CD8-positive, alpha-beta memory T cell (primary cell): ENCODE results near the gene POM121. TPM values are rescaled to one million over a fixed set of nuclear protein-coding genes. Genes with fewer than 3 reads are reported as not detected.
"Not testable (repeated sequence)": the region's sequence is repeated elsewhere in the genome, so short reads cannot be mapped to it uniquely, and the experiment has no call there.

ENCODE experiments used
- CTCF ChIA-PET: fragments of 350-600 bp; sonication (Branson Sonifier 250); formaldehyde crosslinking; loops from one replicate; lab custom pipeline; 2021; ENCODE audit warnings: antibody characterized with exemption; lab: Charles Lee
- POLR2A ChIA-PET: fragments of 350-600 bp; sonication (Branson Sonifier 250); formaldehyde crosslinking; loops from one replicate; lab custom pipeline; 2021; ENCODE audit warnings: antibody characterized with exemption; lab: Charles Lee
- DNase-seq, 5 donors: peaks; one replicate each; pipeline versions ENCODE4 v3.0.0 to v3.0.0-alpha.2; 2020 to 2022; ENCODE audit warnings: mixed read lengths in 1 of 5
- H3K27ac ChIP-seq: one replicate; pipeline ENCODE4 v1.7.0; 2013; ENCODE audit warnings: low read depth, mild to moderate bottlenecking, low read length, moderate library complexity
- H3K27me3 ChIP-seq: 2 replicates; pipeline ENCODE4 v1.7.0; 2013; ENCODE audit warnings: low read length, mild to moderate bottlenecking; ENCODE audit not compliant: insufficient read depth, poor library complexity, severe bottlenecking
- H3K36me3 ChIP-seq: 2 replicates; pipeline ENCODE4 v1.7.0; 2013; ENCODE audit warnings: mild to moderate bottlenecking, low read length, moderate library complexity; ENCODE audit not compliant: insufficient read depth
- H3K4me1 ChIP-seq: 2 replicates; pipeline ENCODE4 v1.7.0; 2013; ENCODE audit warnings: mild to moderate bottlenecking, low read length, moderate library complexity; ENCODE audit not compliant: insufficient read depth
- H3K4me3 ChIP-seq: 2 replicates; pipeline ENCODE4 v1.7.0; 2013; ENCODE audit warnings: mild to moderate bottlenecking, low read length
- H3K9me3 ChIP-seq: 2 replicates; pipeline ENCODE4 v1.7.0; 2013; ENCODE audit warnings: mild to moderate bottlenecking, low read length
- H3K27ac Mint-ChIP-seq, 8 donors: one replicate each; pipeline ENCODE4 v1.8.0; 2020 to 2021; ENCODE audit warnings: mixed read lengths in 8 of 8, mild to moderate bottlenecking in 6 of 8, inconsistent platforms in 3 of 8, moderate library complexity in 3 of 8
- H3K27me3 Mint-ChIP-seq, 2 donors: one replicate each; pipeline ENCODE4 v1.8.0; 2020 to 2021; ENCODE audit warnings: mixed read lengths in 2 of 2, mild to moderate bottlenecking in 1 of 2, moderate library complexity in 1 of 2
- H3K36me3 Mint-ChIP-seq, 3 donors: one replicate each; pipeline ENCODE4 v1.8.0; 2020 to 2021; ENCODE audit warnings: mixed read lengths in 3 of 3, inconsistent platforms in 1 of 3, mild to moderate bottlenecking in 1 of 3
- H3K4me1 Mint-ChIP-seq, 3 donors: one replicate each; pipeline ENCODE4 v1.8.0; 2020 to 2021; ENCODE audit warnings: mixed read lengths in 3 of 3, inconsistent platforms in 1 of 3, mild to moderate bottlenecking in 1 of 3
- H3K4me3 Mint-ChIP-seq, 7 donors: one replicate each; pipeline ENCODE4 v1.8.0; 2020 to 2021; ENCODE audit warnings: mixed read lengths in 7 of 7, mild to moderate bottlenecking in 6 of 7, moderate library complexity in 4 of 7, inconsistent platforms in 2 of 7
- H3K9me3 Mint-ChIP-seq, 5 donors: one replicate each; pipeline ENCODE4 v1.8.0; 2020 to 2022; ENCODE audit warnings: mixed read lengths in 5 of 5, mild to moderate bottlenecking in 3 of 5, moderate library complexity in 2 of 5, inconsistent platforms in 1 of 5
- polyA plus RNA-seq: library from polyadenylated mRNA; unstranded; fragments of 300-500 nt; fragmentation: Illumina TruSeq; gene quantifications from one replicate; pipeline ENCODE4 v1.2.3, GENCODE V29; 2021
- total RNA-seq, 2 experiments: library from RNA; stranded (reverse); gene quantifications; one replicate each; pipeline ENCODE4 v1.2.3, GENCODE V29; 2021

Gene POM121
- total and polyA plus RNA-seq, 3 experiments from 2014 or later = 18.7 to 68.7 (median 65.7) TPM

DNA sequence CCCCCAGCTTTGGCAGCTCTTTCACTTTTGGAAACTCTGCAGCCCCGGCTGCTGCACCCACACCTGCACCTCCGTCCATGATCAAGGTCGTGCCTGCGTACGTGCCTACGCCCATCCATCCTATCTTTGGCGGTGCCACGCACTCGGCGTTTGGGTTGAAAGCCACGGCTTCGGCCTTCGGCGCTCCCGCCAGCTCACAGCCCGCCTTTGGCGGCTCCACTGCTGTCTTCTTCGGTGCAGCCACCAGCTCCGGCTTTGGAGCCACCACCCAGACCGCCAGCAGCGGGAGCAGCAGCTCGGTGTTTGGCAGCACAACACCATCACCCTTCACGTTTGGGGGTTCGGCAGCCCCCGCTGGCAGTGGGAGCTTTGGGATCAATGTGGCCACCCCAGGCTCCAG is 18.1 kb downstream of the POM121 start:
- H3K27me3 Mint-ChIP-seq, CTCF ChIA-PET: not testable (repeated sequence)

DNA sequence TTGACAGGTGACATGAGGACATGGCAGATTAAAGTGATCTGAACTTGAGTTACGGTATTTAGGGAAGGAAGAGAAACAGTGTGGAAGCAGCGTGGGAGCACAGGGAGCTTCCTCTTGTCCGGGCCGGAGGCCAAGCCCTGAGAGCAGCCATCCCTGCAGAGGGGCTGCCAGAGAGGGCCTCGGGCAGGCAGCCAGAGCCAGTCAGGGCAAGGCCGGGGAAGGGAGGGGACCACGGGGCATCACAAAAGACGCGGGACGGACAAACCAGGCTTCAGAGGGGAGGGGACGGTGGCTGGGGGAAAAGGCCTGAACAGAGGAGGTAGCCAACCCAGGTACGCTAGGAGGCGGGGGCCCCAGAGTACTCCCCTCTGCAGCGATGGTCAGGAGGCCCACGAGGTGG is 20.0 kb downstream of the POM121 start:
- CTCF ChIA-PET, H3K4me1 ChIP-seq, H3K27ac Mint-ChIP-seq, H3K27me3 ChIP-seq, H3K4me1 Mint-ChIP-seq, H3K36me3 ChIP-seq, H3K4me3 ChIP-seq, H3K9me3 Mint-ChIP-seq, DNase-seq, H3K27ac ChIP-seq, H3K27me3 Mint-ChIP-seq, H3K4me3 Mint-ChIP-seq, H3K9me3 ChIP-seq, POLR2A ChIA-PET: not testable (repeated sequence)
- peaks cover 0 to 31% (median 2%) of the 10 kb centered on the region in 3 donors for H3K36me3 Mint-ChIP-seq

More for the DNA sequence above, 18.1 kb downstream of the POM121 start:
- H3K27ac Mint-ChIP-seq, H3K36me3 ChIP-seq, H3K9me3 Mint-ChIP-seq, H3K4me3 Mint-ChIP-seq, H3K27me3 ChIP-seq, H3K4me1 ChIP-seq, H3K27ac ChIP-seq, H3K9me3 ChIP-seq, DNase-seq, POLR2A ChIA-PET, H3K4me3 ChIP-seq: not testable (repeated sequence)
- peaks cover 9 to 11% (median 10%) of the 10 kb centered on the region in 3 donors for H3K4me1 Mint-ChIP-seq
- H3K36me3 Mint-ChIP-seq = peaks cover 0 to 35% (median 8%) of the 10 kb centered on the region in 3 donors

DNA sequence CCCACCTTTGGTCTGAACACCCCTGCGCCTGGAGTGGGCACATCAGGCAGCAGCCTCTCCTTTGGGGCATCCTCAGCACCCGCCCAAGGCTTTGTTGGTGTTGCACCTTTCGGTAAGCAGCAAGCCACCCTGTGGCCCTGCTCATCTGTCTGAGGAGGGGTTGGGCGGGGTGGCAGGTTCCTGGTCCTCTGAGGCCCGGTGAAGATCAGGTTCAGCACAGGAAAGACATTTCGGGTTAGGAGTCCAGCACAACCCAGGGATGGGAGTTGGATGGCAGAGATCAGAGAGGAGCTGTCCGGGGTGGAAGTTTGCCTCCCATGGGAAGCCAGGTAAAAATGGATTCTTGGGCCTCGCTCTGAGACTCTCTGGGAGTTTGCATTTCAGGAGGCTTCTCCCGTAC is 20.7 kb downstream of the POM121 start:
- H3K27me3 Mint-ChIP-seq, H3K4me1 ChIP-seq, H3K27ac Mint-ChIP-seq, H3K27me3 ChIP-seq, H3K9me3 Mint-ChIP-seq, H3K4me3 Mint-ChIP-seq, H3K4me1 Mint-ChIP-seq, CTCF ChIA-PET, DNase-seq, H3K36me3 ChIP-seq, H3K27ac ChIP-seq, POLR2A ChIA-PET, H3K9me3 ChIP-seq, H3K4me3 ChIP-seq: not testable (repeated sequence)
- peaks cover 0 to 31% (median 2%) of the 10 kb centered on the region in 3 donors for H3K36me3 Mint-ChIP-seq

DNA sequence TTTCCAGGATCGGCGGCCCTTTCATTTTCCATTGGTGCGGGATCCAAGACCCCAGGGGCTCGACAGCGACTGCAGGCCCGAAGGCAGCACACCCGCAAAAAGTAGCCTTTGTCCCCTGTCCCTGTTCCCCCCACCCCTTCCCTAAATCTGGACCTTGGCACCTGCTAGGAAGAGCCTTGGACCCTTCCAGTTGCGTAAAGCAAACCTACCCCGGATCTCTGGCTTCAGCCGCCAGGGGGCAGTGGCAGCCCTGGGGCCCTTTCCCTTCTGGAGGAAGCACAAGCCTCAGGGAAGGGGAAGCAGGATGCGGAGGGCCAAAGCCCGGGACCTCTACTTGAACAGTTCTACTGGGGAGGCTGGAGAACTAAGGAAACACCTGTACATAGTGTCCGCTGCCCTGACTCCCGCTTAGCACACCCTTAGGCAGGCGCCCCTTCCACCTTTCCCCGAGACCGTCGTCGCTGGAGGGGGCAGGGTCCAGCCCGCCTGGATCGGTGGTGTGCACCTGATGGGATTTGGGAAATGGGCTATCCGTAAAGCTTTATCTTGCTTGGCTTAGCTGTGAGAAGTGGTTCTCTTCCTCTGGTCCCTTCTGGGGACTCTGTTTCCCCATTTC is 21.3 kb downstream of the POM121 start:
- H3K9me3 ChIP-seq, H3K27ac ChIP-seq, H3K36me3 ChIP-seq, DNase-seq, H3K4me1 Mint-ChIP-seq, H3K9me3 Mint-ChIP-seq, CTCF ChIA-PET, H3K27me3 Mint-ChIP-seq, H3K27me3 ChIP-seq, H3K4me3 ChIP-seq, POLR2A ChIA-PET, H3K4me1 ChIP-seq: not testable (repeated sequence)
- H3K4me3 Mint-ChIP-seq = peak overlapping the region in 1 of 7 donors; percentile 48
- peak overlapping the region in 1 of 8 donors; percentile 42 for H3K27ac Mint-ChIP-seq
- H3K36me3 Mint-ChIP-seq = peaks cover 0 to 29% (median 2%) of the 10 kb centered on the region in 3 donors

DNA sequence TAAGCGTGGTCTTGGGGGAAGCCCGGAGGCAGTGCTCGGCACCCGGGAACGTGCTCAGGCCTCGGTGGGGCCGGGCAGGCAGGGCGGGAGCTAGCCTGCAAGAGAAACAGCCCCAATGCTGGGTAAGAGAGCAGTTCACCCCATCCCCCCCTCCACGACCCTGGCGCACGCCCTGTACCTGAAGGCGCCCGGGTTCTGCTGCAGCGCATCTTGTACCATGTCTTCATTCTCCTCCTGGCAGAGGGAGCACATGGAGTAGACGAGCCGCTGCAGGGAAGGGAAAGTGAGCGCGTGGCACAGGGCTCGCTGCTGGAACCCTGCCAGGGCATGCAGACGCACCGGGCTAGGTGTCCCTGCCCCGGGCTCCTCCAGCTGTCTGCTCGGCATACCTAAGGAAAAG is 23.8 kb downstream of the POM121 start:
- H3K27me3 ChIP-seq, CTCF ChIA-PET, H3K9me3 Mint-ChIP-seq, H3K27ac Mint-ChIP-seq, H3K4me3 ChIP-seq, H3K27ac ChIP-seq, H3K9me3 ChIP-seq, H3K27me3 Mint-ChIP-seq, POLR2A ChIA-PET, H3K4me3 Mint-ChIP-seq, DNase-seq, H3K4me1 Mint-ChIP-seq, H3K4me1 ChIP-seq, H3K36me3 ChIP-seq: not testable (repeated sequence)
- H3K36me3 Mint-ChIP-seq = peaks cover 0 to 23% (median 2%) of the 10 kb centered on the region in 3 donors

DNA sequence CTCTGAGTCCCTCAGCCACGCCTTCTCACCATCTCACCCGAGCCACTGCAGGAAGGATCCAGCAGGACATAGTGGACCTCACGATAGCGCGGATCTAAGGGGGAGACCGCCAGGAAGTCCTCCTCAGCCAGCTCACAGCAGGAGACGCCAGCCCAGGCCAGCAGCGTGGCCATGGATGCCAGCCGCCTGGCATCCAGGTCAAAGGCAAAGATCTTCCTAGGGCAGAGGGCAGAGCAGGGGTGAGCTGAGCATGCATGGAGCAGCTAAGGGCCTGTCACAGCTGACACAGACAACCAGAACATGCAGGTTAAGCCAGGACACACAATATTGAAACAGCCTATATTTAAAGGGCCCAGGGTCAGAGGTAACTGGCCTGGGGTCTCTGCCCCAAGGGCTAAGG is 24.4 kb downstream of the POM121 start:
- H3K4me1 Mint-ChIP-seq, POLR2A ChIA-PET, H3K27ac ChIP-seq, H3K9me3 Mint-ChIP-seq, DNase-seq, H3K9me3 ChIP-seq, H3K36me3 ChIP-seq, H3K4me3 Mint-ChIP-seq, H3K27me3 ChIP-seq, H3K27ac Mint-ChIP-seq, CTCF ChIA-PET, H3K27me3 Mint-ChIP-seq, H3K4me1 ChIP-seq, H3K4me3 ChIP-seq: not testable (repeated sequence)
- peaks cover 0 to 21% (median 0%) of the 10 kb centered on the region in 3 donors for H3K36me3 Mint-ChIP-seq

DNA sequence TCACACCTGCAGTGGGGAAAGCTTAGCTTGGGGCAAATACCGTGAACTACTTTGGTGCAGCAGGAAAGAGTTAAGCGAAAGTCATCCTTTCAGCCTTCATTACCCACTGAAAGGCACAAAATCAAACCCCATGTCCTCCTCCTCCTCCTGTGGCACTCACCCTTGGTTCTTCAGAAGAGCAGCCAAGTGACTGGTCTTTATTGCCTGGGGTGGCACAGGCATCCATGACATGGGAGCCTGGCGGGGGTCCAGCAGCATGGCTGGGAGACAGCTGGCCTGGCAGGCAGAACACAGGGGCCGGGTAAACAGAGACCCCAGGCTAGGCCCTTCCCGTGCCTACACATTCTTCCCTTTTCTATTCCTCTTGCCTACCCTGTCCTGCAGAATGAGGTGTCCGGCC is 24.8 kb downstream of the POM121 start:
- H3K4me1 Mint-ChIP-seq, H3K9me3 Mint-ChIP-seq, DNase-seq, H3K27me3 ChIP-seq, H3K27me3 Mint-ChIP-seq, H3K27ac Mint-ChIP-seq, H3K36me3 ChIP-seq, CTCF ChIA-PET, H3K4me1 ChIP-seq, H3K9me3 ChIP-seq, H3K27ac ChIP-seq, H3K4me3 ChIP-seq, POLR2A ChIA-PET: not testable (repeated sequence)
- peak overlapping the region in 1 of 7 donors; percentile 18 for H3K4me3 Mint-ChIP-seq
- H3K36me3 Mint-ChIP-seq = peaks cover 0 to 21% (median 0%) of the 10 kb centered on the region in 3 donors

DNA sequence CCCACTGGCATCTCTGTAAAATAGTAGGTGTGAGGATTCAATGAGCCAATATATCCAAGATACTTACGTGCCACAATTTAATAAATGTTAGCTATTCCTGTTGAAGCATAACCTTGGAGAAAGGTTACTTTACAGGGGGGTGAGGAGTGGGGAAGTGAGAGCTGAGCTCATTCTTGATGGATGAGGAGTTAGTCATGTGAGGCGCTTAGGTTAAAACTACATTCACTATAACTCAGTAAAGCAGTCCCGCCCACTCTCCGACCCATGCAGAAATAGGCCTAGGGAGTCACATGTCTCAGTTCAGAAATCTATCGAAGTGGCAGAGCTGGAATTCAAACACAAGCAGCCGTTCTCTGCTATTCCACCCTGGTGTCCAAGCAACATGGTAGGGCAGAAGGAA is 25.5 kb downstream of the POM121 start:
- CTCF ChIA-PET = not testable (repeated sequence)

More for the DNA sequence above, 25.5 kb downstream of the POM121 start:
- H3K4me1 ChIP-seq, H3K36me3 ChIP-seq, H3K9me3 Mint-ChIP-seq, H3K4me1 Mint-ChIP-seq, H3K27ac Mint-ChIP-seq, H3K4me3 Mint-ChIP-seq, H3K4me3 ChIP-seq, H3K27me3 ChIP-seq, POLR2A ChIA-PET, H3K27ac ChIP-seq, H3K9me3 ChIP-seq, DNase-seq, H3K27me3 Mint-ChIP-seq: not testable (repeated sequence)
- peaks cover 0 to 21% (median 0%) of the 10 kb centered on the region in 3 donors for H3K36me3 Mint-ChIP-seq
